K562 treated with DMSO at 1 percent for 24 hours (cell line): ENCODE results near the gene ADGRE3. TPM values are rescaled to one million over a fixed set of nuclear protein-coding genes. Genes with fewer than 3 reads are reported as not detected.

Experiments
- total RNA-seq: library from RNA; unstranded; fragments of 300-600 nt; gene quantifications from 2 replicates; pipeline ENCODE4 v1.2.3, GENCODE V29; 2022; ENCODE audit warnings: low read depth; ENCODE audit not compliant: insufficient read depth

Gene ADGRE3, protein sequence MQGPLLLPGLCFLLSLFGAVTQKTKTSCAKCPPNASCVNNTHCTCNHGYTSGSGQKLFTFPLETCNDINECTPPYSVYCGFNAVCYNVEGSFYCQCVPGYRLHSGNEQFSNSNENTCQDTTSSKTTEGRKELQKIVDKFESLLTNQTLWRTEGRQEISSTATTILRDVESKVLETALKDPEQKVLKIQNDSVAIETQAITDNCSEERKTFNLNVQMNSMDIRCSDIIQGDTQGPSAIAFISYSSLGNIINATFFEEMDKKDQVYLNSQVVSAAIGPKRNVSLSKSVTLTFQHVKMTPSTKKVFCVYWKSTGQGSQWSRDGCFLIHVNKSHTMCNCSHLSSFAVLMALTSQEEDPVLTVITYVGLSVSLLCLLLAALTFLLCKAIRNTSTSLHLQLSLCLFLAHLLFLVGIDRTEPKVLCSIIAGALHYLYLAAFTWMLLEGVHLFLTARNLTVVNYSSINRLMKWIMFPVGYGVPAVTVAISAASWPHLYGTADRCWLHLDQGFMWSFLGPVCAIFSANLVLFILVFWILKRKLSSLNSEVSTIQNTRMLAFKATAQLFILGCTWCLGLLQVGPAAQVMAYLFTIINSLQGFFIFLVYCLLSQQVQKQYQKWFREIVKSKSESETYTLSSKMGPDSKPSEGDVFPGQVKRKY
- total RNA-seq: not detected in 2 replicates

DNA sequence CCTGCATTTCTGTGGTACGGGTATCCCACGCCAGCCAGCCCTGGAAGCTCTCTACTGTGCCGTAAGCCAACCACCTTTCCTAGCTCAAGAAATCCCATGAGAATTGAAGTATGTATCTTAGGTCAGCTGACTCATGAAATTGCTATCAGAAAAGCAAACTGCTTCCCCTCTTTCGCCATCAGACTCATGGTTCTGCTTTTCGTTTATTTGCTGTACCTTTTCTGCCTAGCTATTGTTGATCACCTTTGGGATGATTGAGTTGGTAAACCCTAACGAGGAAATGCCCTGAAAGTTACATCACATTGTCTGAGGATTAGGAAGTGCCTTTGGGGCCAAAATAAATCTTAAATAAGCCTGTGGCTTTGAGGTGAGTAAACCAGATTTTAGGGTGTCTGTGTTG lies at the start of gene ADGRE3:
Gene ADGRE3, minus strand, starts transcription at position 81 of the 400 bp plus-strand sequence. Its CDS starts 74 bp downstream, at position 7.

GRCh38 chr19:14689598-14690503 lies 15.2 kb upstream of the ADGRE3 start, which contains the start of gene ZNF333:
Gene ZNF333, plus strand, starts transcription at chr19:14690048. Its CDS starts 3,444 bp downstream, at chr19:14693492.

DNA sequence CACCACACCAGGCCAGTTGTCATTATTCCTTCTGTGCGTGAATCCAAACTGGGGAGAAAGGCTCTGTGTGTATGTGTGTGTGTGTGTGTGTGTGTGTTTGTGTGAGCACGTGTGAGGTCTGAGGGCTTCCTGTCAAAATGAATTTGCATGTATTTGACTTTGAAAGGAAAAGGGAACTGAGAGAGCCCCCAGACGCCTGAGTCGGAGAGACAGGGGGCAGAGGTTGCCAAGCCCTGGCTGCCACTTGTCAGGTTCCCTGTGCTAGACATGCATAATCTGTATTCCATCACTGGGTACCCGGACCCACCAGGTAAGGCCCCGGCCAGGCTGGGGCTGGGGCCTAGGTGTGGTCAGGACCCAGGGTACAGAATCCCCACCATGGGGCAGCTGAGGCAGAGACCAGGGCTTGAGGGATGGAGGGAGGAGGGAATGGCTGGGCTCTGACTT lies 91.7 kb downstream of the ADGRE3 start, which contains the start of gene CLEC17A:
Gene CLEC17A, plus strand, starts transcription at position 191 of the 447 bp plus-strand sequence. Its CDS starts 77 bp downstream, at position 268.

DNA sequence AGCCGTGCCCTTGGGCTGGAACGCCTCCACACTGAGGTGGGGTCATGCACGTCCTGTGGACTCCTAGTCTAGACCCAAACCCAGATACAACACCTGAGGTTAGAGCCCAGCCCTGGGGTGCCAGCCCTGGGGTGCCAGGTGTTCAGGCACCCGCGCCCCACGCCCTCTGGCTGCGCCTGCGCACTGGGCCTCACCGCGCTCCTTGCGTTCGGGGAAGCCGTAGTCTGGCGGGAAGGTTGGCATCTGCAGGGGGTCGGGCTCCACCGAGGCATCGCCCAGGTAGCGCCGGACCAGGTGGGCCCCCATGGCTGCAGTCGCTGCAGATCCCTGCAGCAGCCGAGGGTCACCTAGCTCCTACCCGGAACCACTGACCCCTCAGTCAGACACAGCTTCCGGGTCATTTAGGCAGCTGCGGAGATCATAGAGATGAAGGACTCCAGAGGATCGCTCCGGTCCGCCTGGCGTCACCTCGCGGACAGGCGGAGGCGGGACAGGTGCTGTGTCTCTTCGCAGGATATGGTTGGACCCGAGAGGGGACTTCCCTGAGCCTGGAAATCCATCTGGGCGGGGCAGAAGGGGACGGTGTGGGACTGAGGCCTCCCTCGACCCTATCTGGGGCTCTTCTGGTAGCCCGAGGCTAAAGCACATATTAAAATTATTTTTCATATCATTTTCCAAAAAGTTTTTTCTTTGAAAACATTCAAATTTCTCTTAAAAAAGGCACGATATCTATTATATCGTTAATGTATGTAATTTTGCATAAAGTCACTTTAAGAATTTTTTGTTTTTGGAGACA lies 102.8 kb downstream of the ADGRE3 start, which contains the start of gene NDUFB7:
Gene NDUFB7, minus strand, starts transcription at position 372 of the 796 bp plus-strand sequence. Its CDS starts 66 bp downstream, at position 306.

Other genes with a start within 250 kb of the ADGRE3 start
- gene PKN1, start 241.5 kb downstream of the ADGRE3 start, total RNA-seq: 366 and 368 TPM in 2 replicates
- gene PTGER1, start 199.5 kb downstream of the ADGRE3 start, total RNA-seq: 0.34 TPM in 1 of 2 replicates, not detected in the other
- gene GIPC1, start 178.7 kb downstream of the ADGRE3 start, total RNA-seq: 215 and 217 TPM in 2 replicates
- gene DNAJB1, start 156.4 kb downstream of the ADGRE3 start, total RNA-seq: 149 and 152 TPM in 2 replicates
- gene TECR, start 145.2 kb downstream of the ADGRE3 start, total RNA-seq: 434 and 485 TPM in 2 replicates
- 450 and 480 TPM in 2 replicates for gene NDUFB7, start 102.8 kb downstream of the ADGRE3 start, total RNA-seq
- not detected in 2 replicates for gene CLEC17A, start 91.8 kb downstream of the ADGRE3 start, total RNA-seq
- gene ZNF333, start 15.2 kb upstream of the ADGRE3 start, total RNA-seq: 4.4 and 6.1 TPM in 2 replicates
- gene ADGRE2, start 103.7 kb upstream of the ADGRE3 start, total RNA-seq: 5.4 and 12.4 TPM in 2 replicates
- gene OR7A5, start 160.3 kb upstream of the ADGRE3 start, total RNA-seq: not detected in 2 replicates
- not detected in 2 replicates for gene OR7C1, start 160.3 kb upstream of the ADGRE3 start, total RNA-seq
- gene OR7A10, start 174.1 kb upstream of the ADGRE3 start, total RNA-seq: not detected in 2 replicates
- not detected in 2 replicates for gene OR7A17, start 211.3 kb upstream of the ADGRE3 start, total RNA-seq